ENCODE measurements around the gene RHO. TPM values are rescaled to one million over a fixed set of nuclear protein-coding genes. Genes with fewer than 3 reads are reported as not detected.
A peak's percentile ranks its signal among the peaks of the same experiment; 100 is the strongest.
"Not testable (repeated sequence)": the region's sequence is repeated elsewhere in the genome, so short reads cannot be mapped to it uniquely, and the experiment has no call there.

The RHO gene
- total RNA-seq, 1 experiment from 2014 or later: not detected

GRCh38 chr3:129493206-129493605 is 35.2 kb upstream of the RHO start:
- Histone ChIP-seq H3K36me3 (ENCODE audit: control insufficient read depth, insufficient read depth, low read length) (peaks cover 2% of the 10 kb centered on the region; the same call in 1 of the 2 replicates), H3K4me3 (ENCODE audit: low read depth in 2 of 2, low read length in 2 of 2) (no peak overlapping the region), H3K4me1 (ENCODE audit: control insufficient read depth, insufficient read depth, low read length) (peaks cover 4% of the 10 kb centered on the region; the same call in 1 of the 2 replicates), H3K27me3 (ENCODE audit: control insufficient read depth, insufficient read depth, low read length) (no peaks in the 10 kb centered on the region), H3K9me3 (ENCODE audit: control insufficient read depth, insufficient read depth, low read depth, low read length) (no peaks in the 10 kb centered on the region), H3K27ac (ENCODE audit: low read length) (no peak overlapping the region)
- intact Hi-C loops (cut with micrococcal nuclease; ENCODE audit: unreplicated experiment) (loop anchor here (5.0 kb wide), 3 partner anchors 64 to 439 kb away; no protein-coding TSS in a partner anchor), in situ Hi-C loops (cut with HindIII; ENCODE audit: low pct_unique_long_range_greater_than_20kb, low sequenced_read_pairs) (no loop called here)
- no TSS peak for BruUV-seq (replicated peaks)
- TF ChIP-seq TCF7L2 (IDR thresholded peaks at IDR 0.05; ENCODE audit: low read depth, low read length): no peak
- no peak for TF ChIP-seq CTCF (IDR thresholded peaks at IDR 0.05)
- no peak for TF ChIP-seq POLR2AphosphoS5 (IDR thresholded peaks at IDR 0.05; ENCODE audit: low read depth, low read length)
- no peak for TF ChIP-seq SIN3A (IDR thresholded peaks at IDR 0.05; ENCODE audit: borderline replicate concordance, insufficient read depth, low read depth, low read length)
- no peak for TF ChIP-seq REST (IDR thresholded peaks at IDR 0.05; ENCODE audit: insufficient read depth in 1 of 2, low read depth in 2 of 2, low read length in 1 of 2)
- DNase-seq (ENCODE audit: low read depth, low spot score) (no peak), ATAC-seq (no peak)
- ChIA-PET CTCF (interaction anchor here (0.7 kb wide), 1 partner anchor 31 kb away, joined by 9 read pairs; no protein-coding TSS in a partner anchor), POLR2A (interaction anchor here (0.6 kb wide), 1 partner anchor 21 kb away, joined by 3 read pairs; no protein-coding TSS in a partner anchor)

- DNase-seq (ENCODE audit: low read depth, low spot score); H3K4me1 ChIP-seq (ENCODE audit: control insufficient read depth, insufficient read depth, low read length); H3K27me3 ChIP-seq (ENCODE audit: control insufficient read depth, insufficient read depth, low read length); BruUV-seq (replicated peaks); H3K4me3 ChIP-seq (ENCODE audit: low read depth in 2 of 2, low read length in 2 of 2); H3K9me3 ChIP-seq (ENCODE audit: control insufficient read depth, insufficient read depth, low read depth, low read length); CTCF ChIA-PET; in situ Hi-C loops (cut with HindIII; ENCODE audit: low pct_unique_long_range_greater_than_20kb, low sequenced_read_pairs); H3K36me3 ChIP-seq (ENCODE audit: control insufficient read depth, insufficient read depth, low read length): not testable (repeated sequence)
- ATAC-seq: peak; percentile 2; the same call in 1 of the 2 replicates
- intact Hi-C loops (cut with micrococcal nuclease; ENCODE audit: unreplicated experiment): loop anchor here (5.0 kb wide), 3 partner anchors 63 to 438 kb away; no protein-coding TSS in a partner anchor
- POLR2A ChIA-PET: interaction anchor here (0.6 kb wide), 1 partner anchor 164 kb away, joined by 5 read pairs; no protein-coding TSS in a partner anchor
- peak overlapping the region; percentile 29; the same call in 1 of the 2 replicates for H3K27ac ChIP-seq (ENCODE audit: low read length)
Observed at GRCh38 chr3:129494499-129494898, 33.9 kb upstream of the RHO start.

DNA sequence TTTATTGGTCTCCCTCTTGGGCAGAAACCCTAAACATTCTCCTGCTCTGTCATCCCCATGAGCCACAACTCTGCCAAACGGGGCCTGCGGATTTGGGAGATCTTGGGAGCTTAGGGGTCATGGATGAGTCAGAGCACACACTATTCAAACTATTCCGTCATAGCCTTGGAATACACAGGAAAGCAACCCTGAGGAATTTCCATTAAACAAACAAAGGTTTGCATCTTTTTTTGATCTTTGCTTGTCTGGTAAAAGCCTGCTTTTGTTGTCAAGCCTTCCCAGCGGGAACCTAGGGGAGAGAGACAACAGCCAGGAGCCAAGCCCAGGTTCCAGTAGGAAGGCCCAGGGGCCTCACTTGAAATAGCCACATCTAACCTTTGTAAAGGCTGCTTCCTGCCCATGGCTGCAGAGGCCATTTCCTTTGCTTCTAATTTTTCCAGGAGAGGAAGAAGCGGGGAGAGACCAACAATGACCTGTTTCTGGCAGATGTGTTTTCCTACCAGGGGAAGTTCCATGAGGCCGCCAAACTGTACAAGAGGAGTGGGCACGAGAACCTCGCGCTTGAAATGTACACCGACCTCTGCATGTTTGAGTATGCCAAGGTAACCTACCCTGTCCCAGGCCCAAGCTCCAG is 33.3 kb upstream of the RHO start:
- DNase-seq (ENCODE audit: low read depth, low spot score): peak; percentile 20
- H3K4me3 ChIP-seq (ENCODE audit: low read depth in 2 of 2, low read length in 2 of 2); H3K4me1 ChIP-seq (ENCODE audit: control insufficient read depth, insufficient read depth, low read length); intact Hi-C loops (cut with micrococcal nuclease; ENCODE audit: unreplicated experiment); POLR2A ChIA-PET; H3K36me3 ChIP-seq (ENCODE audit: control insufficient read depth, insufficient read depth, low read length); H3K9me3 ChIP-seq (ENCODE audit: control insufficient read depth, insufficient read depth, low read depth, low read length); CTCF ChIA-PET; in situ Hi-C loops (cut with HindIII; ENCODE audit: low pct_unique_long_range_greater_than_20kb, low sequenced_read_pairs); H3K27me3 ChIP-seq (ENCODE audit: control insufficient read depth, insufficient read depth, low read length); BruUV-seq (replicated peaks): not testable (repeated sequence)
- H3K27ac ChIP-seq (ENCODE audit: low read length): 0 out of 2 replicates have a peak overlapping the region, but pooled peaks have one; percentile 29
- peak; percentile 79 for ATAC-seq
- 0 out of 2 replicates have a peak, but pooled peaks have one; percentile 29 for TF ChIP-seq TCF7L2 (IDR thresholded peaks at IDR 0.05; ENCODE audit: low read depth, low read length)

- H3K4me3 ChIP-seq (ENCODE audit: low read depth in 2 of 2, low read length in 2 of 2); H3K9me3 ChIP-seq (ENCODE audit: control insufficient read depth, insufficient read depth, low read depth, low read length); in situ Hi-C loops (cut with HindIII; ENCODE audit: low pct_unique_long_range_greater_than_20kb, low sequenced_read_pairs); ATAC-seq; intact Hi-C loops (cut with micrococcal nuclease; ENCODE audit: unreplicated experiment); POLR2A ChIA-PET; H3K4me1 ChIP-seq (ENCODE audit: control insufficient read depth, insufficient read depth, low read length); H3K27me3 ChIP-seq (ENCODE audit: control insufficient read depth, insufficient read depth, low read length); BruUV-seq (replicated peaks); H3K27ac ChIP-seq (ENCODE audit: low read length); DNase-seq (ENCODE audit: low read depth, low spot score); CTCF ChIA-PET; H3K36me3 ChIP-seq (ENCODE audit: control insufficient read depth, insufficient read depth, low read length): not testable (repeated sequence)
Observed at GRCh38 chr3:129497876-129498275, 30.6 kb upstream of the RHO start.

Measured in Panc1 (cell line).